Gastroesophageal sphincter (tissue), 3 donors: ENCODE results near the gene SCUBE3.

Source experiments
- EP300 ChIP-seq: sonication (generic); formaldehyde crosslinking; IDR thresholded peaks from one replicate; pipeline ENCODE4 v1.6.1; 2017; ENCODE audit warnings: antibody characterized with exemption, mild to moderate bottlenecking
- POLR2A ChIP-seq, 2 donors: fragments of 450-650 bp; IDR thresholded peaks; one replicate each; pipeline ENCODE4 v1.6.1; 2017; ENCODE audit warnings: antibody characterized with exemption in 2 of 2, mild to moderate bottlenecking in 2 of 2, moderate library complexity in 1 of 2
- POLR2AphosphoS5 ChIP-seq: sonication (generic); formaldehyde crosslinking; IDR thresholded peaks from one replicate; pipeline ENCODE4 v1.6.1; 2017; ENCODE audit warnings: antibody characterized with exemption
- TF ChIP-seq, protein P1 (sequence below), 4 experiments: fragments of 200-600 bp in 2 of 4; fragments of 450-650 bp in 2 of 4; sonication (generic) in 1 of 4; IDR thresholded peaks; one replicate each; pipeline ENCODE4 v1.5.1; 2017 to 2019; ENCODE audit warnings: antibody characterized with exemption in 4 of 4, mild to moderate bottlenecking in 2 of 4, moderate library complexity in 2 of 4

DNA sequence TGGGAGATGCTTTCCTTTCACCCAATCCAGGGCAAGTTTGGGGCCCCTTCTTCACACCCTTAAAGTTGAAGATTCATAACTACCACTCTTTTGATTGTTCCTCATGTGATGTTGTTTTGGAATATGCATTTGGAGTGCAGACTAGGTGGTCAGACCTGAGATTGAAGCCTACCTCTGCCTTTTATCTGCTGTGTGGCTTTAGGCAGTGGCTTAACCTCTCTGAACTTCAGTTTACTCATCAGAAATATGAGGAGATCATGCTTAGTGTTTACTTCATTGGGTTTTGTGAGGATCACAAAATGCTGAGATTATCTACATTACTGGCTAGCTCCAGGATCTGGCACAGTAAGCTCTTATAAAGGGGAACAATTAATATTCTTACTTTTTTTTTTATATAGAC is 46.3 kb upstream of the SCUBE3 start:
- TF ChIP-seq POLR2AphosphoS5 (no peak), POLR2A (IDR thresholded peaks at IDR 0.05) (no peak), EP300 (no peak)
- TF ChIP-seq, protein P1, sequence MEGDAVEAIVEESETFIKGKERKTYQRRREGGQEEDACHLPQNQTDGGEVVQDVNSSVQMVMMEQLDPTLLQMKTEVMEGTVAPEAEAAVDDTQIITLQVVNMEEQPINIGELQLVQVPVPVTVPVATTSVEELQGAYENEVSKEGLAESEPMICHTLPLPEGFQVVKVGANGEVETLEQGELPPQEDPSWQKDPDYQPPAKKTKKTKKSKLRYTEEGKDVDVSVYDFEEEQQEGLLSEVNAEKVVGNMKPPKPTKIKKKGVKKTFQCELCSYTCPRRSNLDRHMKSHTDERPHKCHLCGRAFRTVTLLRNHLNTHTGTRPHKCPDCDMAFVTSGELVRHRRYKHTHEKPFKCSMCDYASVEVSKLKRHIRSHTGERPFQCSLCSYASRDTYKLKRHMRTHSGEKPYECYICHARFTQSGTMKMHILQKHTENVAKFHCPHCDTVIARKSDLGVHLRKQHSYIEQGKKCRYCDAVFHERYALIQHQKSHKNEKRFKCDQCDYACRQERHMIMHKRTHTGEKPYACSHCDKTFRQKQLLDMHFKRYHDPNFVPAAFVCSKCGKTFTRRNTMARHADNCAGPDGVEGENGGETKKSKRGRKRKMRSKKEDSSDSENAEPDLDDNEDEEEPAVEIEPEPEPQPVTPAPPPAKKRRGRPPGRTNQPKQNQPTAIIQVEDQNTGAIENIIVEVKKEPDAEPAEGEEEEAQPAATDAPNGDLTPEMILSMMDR (IDR thresholded peaks at IDR 0.05): no peak
